ENCODE measurements around the gene ARHGEF4.

DNA sequence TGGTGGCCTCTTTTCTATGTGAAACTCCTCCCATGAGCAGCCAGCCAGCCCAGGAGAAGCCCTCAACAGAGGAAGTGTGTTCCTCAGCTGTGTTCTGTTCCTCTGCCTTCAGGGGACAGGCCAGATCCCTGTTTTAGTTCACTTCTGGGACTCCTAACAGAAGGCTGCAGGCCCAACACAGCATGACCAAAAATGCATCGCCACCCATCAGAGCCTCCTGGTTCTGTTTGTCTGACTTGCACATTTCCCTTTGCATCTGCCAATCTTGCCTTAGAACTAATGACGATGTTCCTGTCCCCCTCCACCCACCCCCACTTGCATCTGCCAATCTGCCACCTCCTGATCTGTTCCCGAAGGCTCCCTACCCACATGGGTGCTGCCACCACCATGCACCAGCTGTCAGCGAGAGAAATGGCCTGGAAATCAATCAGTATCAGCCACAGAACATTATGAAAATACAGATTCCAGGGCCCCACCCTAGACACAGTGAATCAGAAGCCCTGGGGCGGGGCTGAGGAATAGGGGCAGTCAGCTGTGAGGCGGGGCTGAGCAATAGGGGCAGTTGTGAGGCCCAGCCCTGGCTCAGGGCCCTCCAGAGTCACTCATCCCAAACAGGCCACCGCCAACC lies 205.5 kb downstream of the ARHGEF4 start:
- TF ChIP-seq CTCF (IDR thresholded peaks at IDR 0.05) (no peak), POLR2A (IDR thresholded peaks at IDR 0.05) (no peak), POLR2AphosphoS5 (IDR thresholded peaks at IDR 0.05) (no peak)

Data from suprapubic skin (tissue), 4 donors.